ENCODE measurements around the gene ITPRID2.

GRCh38 chr2:181879295-181879694 lies 12.2 kb upstream of the ITPRID2 start:
- TF ChIP-seq CEBPB (IDR thresholded peaks at IDR 0.05; ENCODE audit: low read depth, low read length) (no peak), SP1 (IDR thresholded peaks at IDR 0.05; ENCODE audit: low read depth, low read length) (no peak), MAX (IDR thresholded peaks at IDR 0.05) (no peak), POLR2A (IDR thresholded peaks at IDR 0.05; ENCODE audit: control extremely low read depth in 1 of 2, low read depth in 2 of 2, low read length in 2 of 2) (no peak), CHD2 (IDR thresholded peaks at IDR 0.05; ENCODE audit: low read length) (no peak), EP300 (IDR thresholded peaks at IDR 0.05; ENCODE audit: borderline replicate concordance in 1 of 2, low read depth in 2 of 2, low read length in 2 of 2) (no peak)
- TF ChIP-seq, protein P1, sequence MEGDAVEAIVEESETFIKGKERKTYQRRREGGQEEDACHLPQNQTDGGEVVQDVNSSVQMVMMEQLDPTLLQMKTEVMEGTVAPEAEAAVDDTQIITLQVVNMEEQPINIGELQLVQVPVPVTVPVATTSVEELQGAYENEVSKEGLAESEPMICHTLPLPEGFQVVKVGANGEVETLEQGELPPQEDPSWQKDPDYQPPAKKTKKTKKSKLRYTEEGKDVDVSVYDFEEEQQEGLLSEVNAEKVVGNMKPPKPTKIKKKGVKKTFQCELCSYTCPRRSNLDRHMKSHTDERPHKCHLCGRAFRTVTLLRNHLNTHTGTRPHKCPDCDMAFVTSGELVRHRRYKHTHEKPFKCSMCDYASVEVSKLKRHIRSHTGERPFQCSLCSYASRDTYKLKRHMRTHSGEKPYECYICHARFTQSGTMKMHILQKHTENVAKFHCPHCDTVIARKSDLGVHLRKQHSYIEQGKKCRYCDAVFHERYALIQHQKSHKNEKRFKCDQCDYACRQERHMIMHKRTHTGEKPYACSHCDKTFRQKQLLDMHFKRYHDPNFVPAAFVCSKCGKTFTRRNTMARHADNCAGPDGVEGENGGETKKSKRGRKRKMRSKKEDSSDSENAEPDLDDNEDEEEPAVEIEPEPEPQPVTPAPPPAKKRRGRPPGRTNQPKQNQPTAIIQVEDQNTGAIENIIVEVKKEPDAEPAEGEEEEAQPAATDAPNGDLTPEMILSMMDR (IDR thresholded peaks at IDR 0.05; ENCODE audit: control extremely low read depth in 1 of 3, insufficient read depth in 1 of 3, low read depth in 1 of 3, low read length in 3 of 3): no peak

All from H1 (cell line).